ENCODE results near the gene DHX40.
"Not testable (repeated sequence)": the region's sequence is repeated elsewhere in the genome, so short reads cannot be mapped to it uniquely, and the experiment has no call there.

DHX40 gene

GRCh38 chr17:59561042-59561441 lies 4.4 kb upstream of the DHX40 start:
- DNase-seq, result no peak

GRCh38 chr17:59565959-59566324 lies 532 bp downstream of the DHX40 start:
- DNase-seq, result peak; percentile 42

GRCh38 chr17:59569151-59569550 lies 3.7 kb downstream of the DHX40 start:
- not testable (repeated sequence) for DNase-seq

GRCh38 chr17:59572301-59572924 lies 7.0 kb downstream of the DHX40 start:
- no peak for DNase-seq

GRCh38 chr17:59584168-59584567 lies 18.8 kb downstream of the DHX40 start:
- DNase-seq, result not testable (repeated sequence)

- DNase-seq, result no peak
Observed at GRCh38 chr17:59600169-59600568, 34.8 kb downstream of the DHX40 start.

GRCh38 chr17:59601130-59601529 lies 35.7 kb downstream of the DHX40 start:
- DNase-seq, result no peak

GRCh38 chr17:59607061-59607460 lies 41.7 kb downstream of the DHX40 start:
- no peak for DNase-seq

GRCh38 chr17:59607817-59608403 lies 42.5 kb downstream of the DHX40 start:
- peak; percentile 21 for DNase-seq

GRCh38 chr17:59611503-59611902 lies 46.1 kb downstream of the DHX40 start:
- no peak for DNase-seq

- DNase-seq, result no peak
Observed at GRCh38 chr17:59616253-59616920, 51.0 kb downstream of the DHX40 start.

GRCh38 chr17:59617156-59617732 lies 51.8 kb downstream of the DHX40 start:
- DNase-seq, result no peak

- DNase-seq, result no peak
Observed at GRCh38 chr17:59619035-59619297, 53.6 kb downstream of the DHX40 start.

GRCh38 chr17:59619298-59620063 lies 54.1 kb downstream of the DHX40 start, which contains the start of gene CLTC:
CLTC (plus strand) TSS chr17:59619895; CDS start chr17:59620132, 237 bp downstream.
- DNase-seq, result peak; percentile 92

GRCh38 chr17:59620064-59620359 lies 54.6 kb downstream of the DHX40 start:
- no peak for DNase-seq

GRCh38 chr17:59620518-59621259 lies 55.3 kb downstream of the DHX40 start:
- peak; percentile 37 for DNase-seq

GRCh38 chr17:59621771-59622170 lies 56.4 kb downstream of the DHX40 start:
- no peak for DNase-seq

GRCh38 chr17:59623151-59623550 lies 57.7 kb downstream of the DHX40 start:
- no peak for DNase-seq

GRCh38 chr17:59626756-59627155 lies 61.3 kb downstream of the DHX40 start:
- DNase-seq, result no peak

GRCh38 chr17:59627274-59627673 lies 61.9 kb downstream of the DHX40 start:
- DNase-seq, result no peak

- DNase-seq, result no peak
Observed at GRCh38 chr17:59627770-59628171, 62.4 kb downstream of the DHX40 start.

- DNase-seq, result no peak
Observed at GRCh38 chr17:59629174-59629573, 63.8 kb downstream of the DHX40 start.

GRCh38 chr17:59631276-59631675 lies 65.9 kb downstream of the DHX40 start:
- DNase-seq, result no peak

All from activated CD8-positive, alpha-beta memory T cell treated with anti-CD3 and anti-CD28 coated beads, Interleukin-2, amount 50 U/mL, for 4 hours (primary cell).